ENCODE results near the gene NTM.

The NTM gene

GRCh38 chr11:131457163-131457562, 86.7 kb downstream of the NTM start:
- H3K4me2 ChIP-seq (ENCODE audit: low read length): no peak overlapping the region
- H3F3A ChIP-seq (ENCODE audit: control insufficient read depth, insufficient read depth): no peaks in the 10 kb centered on the region
- no peaks in the 10 kb centered on the region for H3K27me3 ChIP-seq (ENCODE audit: control insufficient read depth, low read length)
- H3K36me3 ChIP-seq (ENCODE audit: control insufficient read depth, low read length): no peaks in the 10 kb centered on the region
- TF ChIP-seq CTCF (IDR thresholded peaks at IDR 0.05; ENCODE audit: low read depth, low read length, poor library complexity, severe bottlenecking): no peak
- TF ChIP-seq EZH2phosphoT487 (IDR thresholded peaks at IDR 0.05; ENCODE audit: borderline replicate concordance, low read length): no peak
- H3K4me1 ChIP-seq (ENCODE audit: control insufficient read depth, low read length): no peaks in the 10 kb centered on the region
- H4K20me1 ChIP-seq (ENCODE audit: control insufficient read depth, insufficient read depth, low read depth, low read length): no peaks in the 10 kb centered on the region
- H3K9me3 ChIP-seq (ENCODE audit: control insufficient read depth, insufficient read depth, low read length): no peaks in the 10 kb centered on the region
- no peaks in the 10 kb centered on the region for H3K79me2 ChIP-seq (ENCODE audit: control insufficient read depth, low read length)
- no peak overlapping the region for H3K4me3 ChIP-seq (ENCODE audit: low read length)
- H3K9me2 ChIP-seq (replicated peaks; ENCODE audit: control insufficient read depth, low read length): no peaks in the 10 kb centered on the region
- no peak overlapping the region for H3K27ac ChIP-seq (ENCODE audit: low read depth, low read length)

- Histone ChIP-seq H3K4me1 (ENCODE audit: control insufficient read depth, low read length) (no peaks in the 10 kb centered on the region), H3K4me3 (ENCODE audit: low read length) (no peak overlapping the region), H3K9me2 (replicated peaks; ENCODE audit: control insufficient read depth, low read length) (no peaks in the 10 kb centered on the region), H3K27me3 (ENCODE audit: control insufficient read depth, low read length) (no peaks in the 10 kb centered on the region), H3K9me3 (ENCODE audit: control insufficient read depth, insufficient read depth, low read length) (no peaks in the 10 kb centered on the region), H3K79me2 (ENCODE audit: control insufficient read depth, low read length) (no peaks in the 10 kb centered on the region), H3K4me2 (ENCODE audit: low read length) (no peak overlapping the region), H3F3A (ENCODE audit: control insufficient read depth, insufficient read depth) (no peaks in the 10 kb centered on the region), H3K27ac (ENCODE audit: low read depth, low read length) (no peak overlapping the region), H3K36me3 (ENCODE audit: control insufficient read depth, low read length) (no peaks in the 10 kb centered on the region), H4K20me1 (ENCODE audit: control insufficient read depth, insufficient read depth, low read depth, low read length) (no peaks in the 10 kb centered on the region)
- TF ChIP-seq CTCF (IDR thresholded peaks at IDR 0.05; ENCODE audit: low read depth, low read length, poor library complexity, severe bottlenecking) (no peak), EZH2phosphoT487 (IDR thresholded peaks at IDR 0.05; ENCODE audit: borderline replicate concordance, low read length) (no peak)
These were observed 88.0 kb downstream of the NTM start for GRCh38 chr11:131458421-131458820.

- no peaks in the 10 kb centered on the region for H3F3A ChIP-seq (ENCODE audit: control insufficient read depth, insufficient read depth)
- H4K20me1 ChIP-seq (ENCODE audit: control insufficient read depth, insufficient read depth, low read depth, low read length): no peaks in the 10 kb centered on the region
- H3K36me3 ChIP-seq (ENCODE audit: control insufficient read depth, low read length): no peaks in the 10 kb centered on the region
- H3K9me3 ChIP-seq (ENCODE audit: control insufficient read depth, insufficient read depth, low read length): no peaks in the 10 kb centered on the region
- H3K79me2 ChIP-seq (ENCODE audit: control insufficient read depth, low read length): no peaks in the 10 kb centered on the region
- TF ChIP-seq CTCF (IDR thresholded peaks at IDR 0.05; ENCODE audit: low read depth, low read length, poor library complexity, severe bottlenecking) (no peak), EZH2phosphoT487 (IDR thresholded peaks at IDR 0.05; ENCODE audit: borderline replicate concordance, low read length) (no peak)
- no peaks in the 10 kb centered on the region for H3K4me1 ChIP-seq (ENCODE audit: control insufficient read depth, low read length)
- H3K4me2 ChIP-seq (ENCODE audit: low read length): no peak overlapping the region
- H3K9me2 ChIP-seq (replicated peaks; ENCODE audit: control insufficient read depth, low read length): no peaks in the 10 kb centered on the region
- no peak overlapping the region for H3K4me3 ChIP-seq (ENCODE audit: low read length)
- H3K27ac ChIP-seq (ENCODE audit: low read depth, low read length): no peak overlapping the region
- H3K27me3 ChIP-seq (ENCODE audit: control insufficient read depth, low read length): no peaks in the 10 kb centered on the region
These were observed 90.5 kb downstream of the NTM start for GRCh38 chr11:131460931-131461330.

- Histone ChIP-seq H3K9me3 (ENCODE audit: control insufficient read depth, insufficient read depth, low read length) (no peaks in the 10 kb centered on the region), H3K27ac (ENCODE audit: low read depth, low read length) (no peak overlapping the region), H3K36me3 (ENCODE audit: control insufficient read depth, low read length) (no peaks in the 10 kb centered on the region), H3K79me2 (ENCODE audit: control insufficient read depth, low read length) (no peaks in the 10 kb centered on the region), H4K20me1 (ENCODE audit: control insufficient read depth, insufficient read depth, low read depth, low read length) (no peaks in the 10 kb centered on the region), H3K4me1 (ENCODE audit: control insufficient read depth, low read length) (no peaks in the 10 kb centered on the region), H3K27me3 (ENCODE audit: control insufficient read depth, low read length) (no peaks in the 10 kb centered on the region), H3K9me2 (replicated peaks; ENCODE audit: control insufficient read depth, low read length) (no peaks in the 10 kb centered on the region), H3K4me2 (ENCODE audit: low read length) (no peak overlapping the region), H3F3A (ENCODE audit: control insufficient read depth, insufficient read depth) (no peaks in the 10 kb centered on the region), H3K4me3 (ENCODE audit: low read length) (no peak overlapping the region)
- TF ChIP-seq CTCF (IDR thresholded peaks at IDR 0.05; ENCODE audit: low read depth, low read length, poor library complexity, severe bottlenecking) (no peak), EZH2phosphoT487 (IDR thresholded peaks at IDR 0.05; ENCODE audit: borderline replicate concordance, low read length) (no peak)
These were observed 92.2 kb downstream of the NTM start for GRCh38 chr11:131462622-131463021.
